Measurements from ENCODE around the gene CACNA2D3.

The CACNA2D3 gene

DNA sequence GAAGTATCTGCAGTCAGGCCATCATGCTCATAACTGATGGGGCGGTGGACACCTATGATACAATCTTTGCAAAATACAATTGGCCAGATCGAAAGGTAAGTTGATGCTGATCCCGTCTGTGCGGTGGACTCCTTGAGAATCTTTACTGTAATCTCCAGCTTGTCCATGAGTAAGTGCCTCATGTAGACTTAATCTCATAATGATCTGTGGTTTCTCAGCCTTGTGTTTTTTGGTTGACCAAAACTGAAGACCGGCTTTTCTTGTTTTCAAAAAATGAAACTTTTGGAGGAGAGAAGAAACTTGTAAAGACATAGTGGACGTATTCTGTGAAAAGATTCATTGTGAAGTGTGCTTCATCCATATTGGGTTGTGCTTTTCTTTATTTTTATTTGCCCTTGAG lies 519.8 kb downstream of the CACNA2D3 start:
- DNase-seq, result no peak

DNA sequence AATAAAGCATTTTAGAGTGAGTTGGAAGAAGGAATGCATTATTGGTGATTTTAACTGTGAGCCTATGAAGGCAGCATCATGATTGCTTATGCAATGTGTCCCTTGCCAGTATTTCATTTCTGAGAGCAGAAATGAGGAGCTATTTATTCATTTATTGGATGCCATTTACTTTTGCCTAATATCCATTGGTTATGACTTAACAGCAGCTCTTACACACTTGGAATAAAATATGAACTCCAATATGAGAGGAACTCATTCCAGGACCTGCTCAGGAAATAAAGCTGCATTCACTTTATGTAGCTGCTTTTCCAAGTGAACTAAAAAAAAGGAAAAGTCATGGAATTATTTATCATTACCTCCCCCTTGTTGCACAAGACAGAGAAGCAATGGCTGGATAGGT lies 525.4 kb downstream of the CACNA2D3 start:
- no peak for DNase-seq

DNA sequence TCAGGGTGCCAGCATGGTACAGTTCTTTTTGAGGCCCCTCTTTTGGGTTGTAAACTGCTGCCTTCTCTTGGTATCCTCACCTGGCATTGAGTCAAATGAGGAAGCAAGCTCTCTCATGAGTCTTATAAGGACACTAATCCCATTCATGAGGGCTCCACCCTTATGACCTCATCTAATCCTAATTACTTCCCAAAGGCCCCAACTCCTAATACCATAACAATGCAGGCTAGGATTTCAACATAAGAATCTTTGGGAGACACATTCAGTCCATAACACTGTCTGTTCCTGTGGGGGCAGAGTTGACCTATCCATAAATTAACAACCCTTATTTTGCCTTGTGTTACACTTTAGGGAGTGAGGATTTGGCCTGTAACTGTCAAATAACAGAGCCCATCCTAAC lies 527.2 kb downstream of the CACNA2D3 start:
- no peak for DNase-seq

DNA sequence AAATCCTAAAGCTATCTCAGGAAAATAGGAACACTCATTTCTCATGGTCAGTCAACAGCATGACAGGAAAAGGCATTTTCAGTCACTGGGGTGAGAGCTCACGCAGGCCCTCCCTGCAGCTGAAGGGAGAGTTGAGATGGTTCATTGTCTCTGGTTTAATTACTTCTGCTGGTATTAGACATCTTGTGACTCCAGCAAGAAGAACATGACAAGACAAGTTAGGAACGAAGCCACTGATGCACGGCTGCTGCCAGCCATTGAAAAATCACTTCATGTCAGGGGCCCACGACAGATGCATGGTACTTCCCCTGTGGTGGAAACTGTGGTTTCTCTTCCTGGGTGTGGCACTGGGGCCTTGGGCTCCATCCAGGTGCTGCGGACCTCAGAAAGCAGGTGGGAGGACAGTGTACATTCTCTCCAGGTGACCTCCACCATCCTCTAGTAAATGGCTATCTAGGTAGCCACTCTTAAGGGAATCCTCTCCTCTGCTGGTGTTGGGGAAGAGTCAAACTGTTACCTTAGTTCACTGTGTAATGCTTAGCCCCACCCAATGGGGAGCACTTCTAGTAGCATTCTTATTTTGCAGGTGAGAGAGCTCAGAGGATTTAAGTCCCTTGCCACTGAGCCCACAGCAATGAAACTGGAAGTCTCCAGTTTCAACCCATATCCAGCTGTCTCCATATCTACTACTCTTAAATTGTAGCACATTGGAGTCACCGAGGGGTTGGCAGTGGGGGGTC lies 531.3 kb downstream of the CACNA2D3 start:
- no peak for DNase-seq

GRCh38 chr3:54654776-54655175 lies 532.4 kb downstream of the CACNA2D3 start:
- DNase-seq, result no peak

- DNase-seq, result no peak
These were observed 537.0 kb downstream of the CACNA2D3 start for GRCh38 chr3:54659347-54659746.

GRCh38 chr3:54660714-54661132 lies 538.4 kb downstream of the CACNA2D3 start:
- no peak for DNase-seq

GRCh38 chr3:54661151-54661550 lies 538.8 kb downstream of the CACNA2D3 start:
- no peak for DNase-seq

- no peak for DNase-seq
These were observed 541.2 kb downstream of the CACNA2D3 start for GRCh38 chr3:54663501-54664011.

GRCh38 chr3:54665016-54665600 lies 542.8 kb downstream of the CACNA2D3 start:
- no peak for DNase-seq

- DNase-seq, result no peak
These were observed 545.9 kb downstream of the CACNA2D3 start for GRCh38 chr3:54668236-54668635.

- no peak for DNase-seq
These were observed 548.0 kb downstream of the CACNA2D3 start for GRCh38 chr3:54670201-54671000.

DNA sequence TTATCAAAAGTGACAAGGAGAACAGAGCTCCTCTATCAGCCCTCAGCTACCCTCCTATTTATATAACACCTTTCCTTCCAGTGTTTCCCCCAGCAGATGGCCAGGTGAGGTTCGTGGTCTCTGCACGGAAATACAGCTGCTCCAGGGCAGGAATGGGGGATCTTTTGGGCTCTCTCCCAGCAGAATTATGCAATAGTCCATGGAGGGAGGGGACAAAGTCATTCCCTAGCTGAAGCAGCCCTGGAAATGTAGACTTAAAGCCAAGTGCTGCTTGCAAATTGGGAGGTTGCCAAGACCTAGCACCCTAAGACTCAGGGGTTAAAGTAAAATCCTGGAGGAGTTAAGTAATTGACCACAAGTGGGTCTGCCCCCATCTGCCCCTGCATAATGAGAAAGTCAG lies 549.2 kb downstream of the CACNA2D3 start:
- no peak for DNase-seq

- DNase-seq, result no peak
These were observed 553.7 kb downstream of the CACNA2D3 start for GRCh38 chr3:54676087-54676486.

- no peak for DNase-seq
These were observed 559.4 kb downstream of the CACNA2D3 start for GRCh38 chr3:54681706-54682105.

GRCh38 chr3:54685213-54685612 lies 562.9 kb downstream of the CACNA2D3 start:
- no peak for DNase-seq

GRCh38 chr3:54691289-54691771 lies 569.0 kb downstream of the CACNA2D3 start:
- no peak for DNase-seq

GRCh38 chr3:54696313-54696712 lies 574.0 kb downstream of the CACNA2D3 start:
- no peak for DNase-seq

- DNase-seq, result no peak
These were observed 575.7 kb downstream of the CACNA2D3 start for GRCh38 chr3:54698054-54698453.

GRCh38 chr3:54703923-54704322 lies 581.6 kb downstream of the CACNA2D3 start:
- no peak for DNase-seq

- DNase-seq, result no peak
These were observed 583.4 kb downstream of the CACNA2D3 start for GRCh38 chr3:54705730-54706129.

DNA sequence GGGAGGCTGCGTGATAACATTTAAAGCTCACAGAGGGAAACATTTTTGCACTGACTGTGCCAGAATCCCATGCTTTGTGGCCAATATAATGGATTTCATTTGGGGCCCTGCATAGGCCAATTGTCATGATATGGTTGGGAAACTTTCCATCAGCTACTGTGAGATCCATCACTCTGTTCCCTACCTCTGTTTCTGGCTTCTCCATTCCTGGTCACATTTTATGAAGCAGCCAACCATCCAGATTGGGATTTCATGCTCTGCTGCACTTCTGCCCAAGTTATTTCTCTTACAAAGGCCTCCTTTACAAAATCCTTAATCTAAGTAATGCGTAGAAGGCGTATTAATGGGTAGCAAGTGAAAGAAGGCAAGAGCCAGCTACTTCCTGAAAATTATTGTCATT lies 584.4 kb downstream of the CACNA2D3 start:
- DNase-seq, result no peak

DNA sequence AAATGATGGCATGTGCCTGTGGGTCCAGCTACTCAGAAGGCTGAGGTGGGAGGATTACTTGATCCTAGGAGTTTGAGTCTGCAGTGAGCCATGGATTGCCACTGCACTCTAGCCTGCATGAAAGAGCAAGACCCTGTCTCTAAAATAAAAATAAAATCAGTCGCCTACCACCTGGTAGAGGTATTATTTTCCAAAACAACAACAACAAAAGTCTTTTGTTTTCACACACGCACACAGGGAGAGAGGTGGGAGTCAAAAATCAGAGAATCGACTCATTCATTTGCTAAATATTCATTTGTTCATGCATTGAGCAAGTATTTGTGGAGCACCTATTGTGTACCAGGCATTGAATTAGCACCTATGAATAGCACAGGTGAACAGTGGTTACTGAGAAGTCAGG lies 587.4 kb downstream of the CACNA2D3 start:
- DNase-seq, result no peak

DNA sequence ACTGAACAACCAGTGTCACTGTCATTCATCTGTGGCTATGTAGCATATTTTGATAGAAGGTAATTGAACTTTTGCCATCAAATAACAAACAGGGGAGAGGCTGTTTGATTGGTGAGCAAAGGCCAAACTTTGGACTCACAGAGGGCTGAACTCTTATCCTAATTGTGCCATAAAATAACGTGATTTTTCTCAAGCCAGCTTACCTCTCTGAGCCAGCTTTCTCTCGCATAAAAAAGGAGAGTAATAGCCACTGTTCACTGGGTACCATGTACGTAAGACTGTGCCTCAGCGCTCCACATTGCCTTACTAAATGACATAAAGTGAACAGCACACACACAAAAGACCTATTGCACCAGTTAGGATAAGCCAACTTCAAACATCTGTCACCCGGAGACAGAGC lies 588.6 kb downstream of the CACNA2D3 start:
- no peak for DNase-seq
